Nasal cavity respiratory epithelium epithelial cell of viscerocranial mucosa (primary cell): ENCODE results near the gene ABCC12. TPM values are rescaled to one million over a fixed set of nuclear protein-coding genes. Genes with fewer than 3 reads are reported as not detected.

ENCODE experiments used
- total RNA-seq: library from RNA; depleted of rRNA; stranded (reverse); fragments of >200 nt; gene quantifications from 2 replicates; pipeline ENCODE4 v1.2.3, GENCODE V29; 2014

Gene ABCC12
- not detected in 2 replicates for total RNA-seq

GRCh38 chr16:48155926-48156789 lies at the start of gene ABCC12:
Gene ABCC12, minus strand, starts transcription at chr16:48155993. Its CDS starts 9,569 bp downstream, at chr16:48146424.

Other genes starting within 250 kb of the ABCC12 start
- 42.4 and 98.9 TPM in 2 replicates for gene LONP2, start 88.3 kb upstream of the ABCC12 start, total RNA-seq
- gene ABCC11, start 91.5 kb upstream of the ABCC12 start, total RNA-seq = 0.21 and 0.34 TPM in 2 replicates
- gene SIAH1, start 229.4 kb upstream of the ABCC12 start, total RNA-seq = 63.9 and 82.9 TPM in 2 replicates